Vagina (tissue), 2 donors: Measurements from ENCODE around the gene CENPE.

Experiments used
- CTCF ChIP-seq, 3 experiments: fragments of 450-650 bp in 2 of 3; fragments of 200-600 bp in 1 of 3; sonication (generic) in 1 of 3; IDR thresholded peaks; one replicate each; pipeline ENCODE4 v1.5.1; 2017 to 2019; ENCODE audit warnings: antibody characterized with exemption in 3 of 3, mild to moderate bottlenecking in 2 of 3, moderate library complexity in 2 of 3
- POLR2A ChIP-seq, 2 donors: fragments of 450-650 bp; IDR thresholded peaks; one replicate each; pipeline ENCODE4 v1.6.1; 2017; ENCODE audit warnings: antibody characterized with exemption in 2 of 2, mild to moderate bottlenecking in 2 of 2, moderate library complexity in 2 of 2

- TF ChIP-seq CTCF (IDR thresholded peaks at IDR 0.05) = no peak
- no peak for TF ChIP-seq POLR2A (IDR thresholded peaks at IDR 0.05)
Observed at GRCh38 chr4:103095080-103095479, 103.1 kb downstream of the CENPE start.
